GM21447 (cell line): ENCODE results near the gene RBM15.
A peak's percentile ranks its signal among the peaks of the same experiment; 100 is the strongest.

Experiments
- ATAC-seq: cut with Tn5 transposase; IDR thresholded peaks from one replicate; pipeline ENCODE4 v1.9.1; 2021; ENCODE audit not compliant: unreplicated experiment

Gene RBM15

GRCh38 chr1:110321045-110321444 is 18.1 kb upstream of the RBM15 start:
- ATAC-seq = no peak

- no peak for ATAC-seq
Observed at GRCh38 chr1:110321846-110322245, 17.3 kb upstream of the RBM15 start.

GRCh38 chr1:110324667-110325066 is 14.5 kb upstream of the RBM15 start:
- no peak for ATAC-seq

- ATAC-seq = no peak
Observed at GRCh38 chr1:110326826-110327225, 12.4 kb upstream of the RBM15 start.

- ATAC-seq = no peak
Observed at GRCh38 chr1:110328274-110328673, 10.9 kb upstream of the RBM15 start.

GRCh38 chr1:110328700-110329099 is 10.5 kb upstream of the RBM15 start:
- no peak for ATAC-seq

- ATAC-seq = no peak
Observed at GRCh38 chr1:110335265-110335664, 3.9 kb upstream of the RBM15 start.

GRCh38 chr1:110336300-110337039 is 2.7 kb upstream of the RBM15 start:
- no peak for ATAC-seq

GRCh38 chr1:110337704-110338308 is 1.4 kb upstream of the RBM15 start:
- no peak for ATAC-seq

GRCh38 chr1:110338309-110338885 is 780 bp upstream of the RBM15 start:
- peak; percentile 75 for ATAC-seq

GRCh38 chr1:110339407-110340206 is 430 bp downstream of the RBM15 start:
- ATAC-seq = no peak

GRCh38 chr1:110340207-110340468 is 961 bp downstream of the RBM15 start:
- no peak for ATAC-seq

- no peak for ATAC-seq
Observed at GRCh38 chr1:110341146-110341871, 2.1 kb downstream of the RBM15 start.

GRCh38 chr1:110341872-110342331 is 2.7 kb downstream of the RBM15 start:
- ATAC-seq = no peak

- no peak for ATAC-seq
Observed at GRCh38 chr1:110343249-110343648, 4.1 kb downstream of the RBM15 start.

GRCh38 chr1:110344152-110344551 is 5.0 kb downstream of the RBM15 start:
- ATAC-seq = no peak

GRCh38 chr1:110345480-110345879 is 6.3 kb downstream of the RBM15 start:
- ATAC-seq = no peak

- no peak for ATAC-seq
Observed at GRCh38 chr1:110346690-110347089, 7.5 kb downstream of the RBM15 start.

GRCh38 chr1:110347182-110347893 is 8.2 kb downstream of the RBM15 start:
- no peak for ATAC-seq

- no peak for ATAC-seq
Observed at GRCh38 chr1:110348050-110348449, 8.9 kb downstream of the RBM15 start.
